ENCODE data around the gene MSI2.

The MSI2 gene

GRCh38 chr17:57678393-57678792 lies 422.1 kb downstream of the MSI2 start:
- DNase-seq = no peak

GRCh38 chr17:57679356-57679755 lies 423.0 kb downstream of the MSI2 start:
- no peak for DNase-seq

GRCh38 chr17:57679906-57680695 lies 423.8 kb downstream of the MSI2 start:
- no peak for DNase-seq

- no peak for DNase-seq
These were observed 426.4 kb downstream of the MSI2 start for GRCh38 chr17:57682701-57683100.

GRCh38 chr17:57684711-57685498 lies 428.6 kb downstream of the MSI2 start:
- no peak for DNase-seq

GRCh38 chr17:57685499-57686132 lies 429.3 kb downstream of the MSI2 start:
- DNase-seq = no peak

GRCh38 chr17:57687642-57688041 lies 431.3 kb downstream of the MSI2 start:
- DNase-seq = no peak

GRCh38 chr17:57689254-57689653 lies 432.9 kb downstream of the MSI2 start:
- DNase-seq = no peak

GRCh38 chr17:57691939-57692338 lies 435.6 kb downstream of the MSI2 start:
- no peak for DNase-seq

- DNase-seq = no peak
These were observed 436.4 kb downstream of the MSI2 start for GRCh38 chr17:57692770-57693169.

GRCh38 chr17:57694051-57694450 lies 437.7 kb downstream of the MSI2 start:
- DNase-seq = no peak

- no peak for DNase-seq
These were observed 439.7 kb downstream of the MSI2 start for GRCh38 chr17:57696050-57696449.

- DNase-seq = no peak
These were observed 440.9 kb downstream of the MSI2 start for GRCh38 chr17:57697197-57697596.

GRCh38 chr17:57697891-57698711 lies 441.8 kb downstream of the MSI2 start:
- DNase-seq = no peak

GRCh38 chr17:57699751-57700219 lies 443.5 kb downstream of the MSI2 start:
- no peak for DNase-seq

GRCh38 chr17:57701124-57701523 lies 444.8 kb downstream of the MSI2 start:
- no peak for DNase-seq

GRCh38 chr17:57703273-57703672 lies 446.9 kb downstream of the MSI2 start:
- DNase-seq = no peak

GRCh38 chr17:57704448-57704847 lies 448.1 kb downstream of the MSI2 start:
- DNase-seq = no peak

GRCh38 chr17:57705921-57706695 lies 449.8 kb downstream of the MSI2 start:
- no peak for DNase-seq

- no peak for DNase-seq
These were observed 450.4 kb downstream of the MSI2 start for GRCh38 chr17:57706761-57707160.

GRCh38 chr17:57707892-57708291 lies 451.6 kb downstream of the MSI2 start:
- DNase-seq = no peak

GRCh38 chr17:57708410-57708809 lies 452.1 kb downstream of the MSI2 start:
- no peak for DNase-seq

Data from amniotic stem cell (primary cell).